Karpas-422 (cell line): ENCODE results near the gene EPO. TPM values are rescaled to one million over a fixed set of nuclear protein-coding genes. Genes with fewer than 3 reads are reported as not detected.

ENCODE experiments used
- total RNA-seq: library from RNA; depleted of rRNA; stranded (reverse); fragments of >200 nt; shearing (Covaris generic); gene quantifications from 2 replicates; pipeline ENCODE4 v1.2.3, GENCODE V29; 2014; ENCODE audit warnings: low replicate concordance; rRNA removed

The EPO gene
- total RNA-seq, 1 experiment from 2014 or later, result not detected

Other genes with a start within 250 kb of the EPO start
- 40.4 and 97.3 TPM in 2 replicates for gene TSC22D4, start 241.3 kb upstream of the EPO start, total RNA-seq
- gene NYAP1, start 236.5 kb upstream of the EPO start, total RNA-seq, result not detected in 2 replicates
- gene AGFG2, start 181.3 kb upstream of the EPO start, total RNA-seq, result 5.7 and 6.7 TPM in 2 replicates
- 2.5 and 4.9 TPM in 2 replicates for gene SAP25, start 146.6 kb upstream of the EPO start, total RNA-seq
- gene LRCH4, start 134.3 kb upstream of the EPO start, total RNA-seq, result 11.9 and 33.5 TPM in 2 replicates
- gene FBXO24, start 134.1 kb upstream of the EPO start, total RNA-seq, result 1.0 TPM in 1 of 2 replicates, not detected in the other
- gene PCOLCE, start 118.1 kb upstream of the EPO start, total RNA-seq, result 2.8 and 12.3 TPM in 2 replicates
- 8.2 and 9.7 TPM in 2 replicates for gene MOSPD3, start 107.9 kb upstream of the EPO start, total RNA-seq
- 4.2 and 12.0 TPM in 2 replicates for gene TFR2, start 78.9 kb upstream of the EPO start, total RNA-seq
- gene ACTL6B, start 64.0 kb upstream of the EPO start, total RNA-seq, result not detected in 2 replicates
- 65.0 and 101 TPM in 2 replicates for gene GNB2, start 46.7 kb upstream of the EPO start, total RNA-seq
- gene GIGYF1, start 26.2 kb upstream of the EPO start, total RNA-seq, result 16.3 and 38.2 TPM in 2 replicates
- 29.7 and 72.8 TPM in 2 replicates for gene POP7, start 14.3 kb upstream of the EPO start, total RNA-seq
- not detected in 2 replicates for gene ZAN, start 13.1 kb downstream of the EPO start, total RNA-seq
- 9.3 and 21.6 TPM in 2 replicates for gene EPHB4, start 107.1 kb downstream of the EPO start, total RNA-seq
- 21.0 and 33.9 TPM in 2 replicates for gene SLC12A9, start 132.2 kb downstream of the EPO start, total RNA-seq
- gene TRIP6, start 146.9 kb downstream of the EPO start, total RNA-seq, result 19.5 and 30.5 TPM in 2 replicates
- 65.8 and 103 TPM in 2 replicates for gene SRRT, start 154.6 kb downstream of the EPO start, total RNA-seq
- gene UFSP1, start 169.2 kb downstream of the EPO start, total RNA-seq, result 3.3 and 17.2 TPM in 2 replicates
- gene ACHE, start 175.4 kb downstream of the EPO start, total RNA-seq, result not detected in 2 replicates
- not detected in 2 replicates for gene MUC3A, start 229.1 kb downstream of the EPO start, total RNA-seq
- not detected in 2 replicates for gene MUC12, start 249.1 kb downstream of the EPO start, total RNA-seq